Caco-2 (cell line): Measurements from ENCODE around the gene SMAD2. TPM values are rescaled to one million over a fixed set of nuclear protein-coding genes. Genes with fewer than 3 reads are reported as not detected.

Source experiments
- BruUV-seq: library from RNA; stranded (reverse); fragments of 400-500 nt; replicated peaks from 2 replicates; lab custom pipeline; 2021; lab: Mats Ljungman, UMichigan
- CTCF ChIA-PET: fragments of 300-600 bp; sonication (Branson Sonifier 250); formaldehyde crosslinking; loops from one replicate; lab custom pipeline; 2022; ENCODE audit warnings: antibody characterized with exemption; lab: Charles Lee
- POLR2A ChIA-PET: fragments of 300-600 bp; sonication (Branson Sonifier 250); formaldehyde crosslinking; loops from one replicate; lab custom pipeline; 2022; ENCODE audit warnings: antibody characterized with exemption; lab: Charles Lee
- DNase-seq, 2 experiments: peaks; one replicate each; pipeline versions ENCODE4 v3.0.0 to v3.0.0-alpha.2; 2020 to 2022
- H3K27me3 ChIP-seq: replicated peaks from 2 replicates; pipeline ENCODE4 v1.6.0; 2011; ENCODE audit warnings: low read length; ENCODE audit not compliant: control insufficient read depth, insufficient read depth
- H3K36me3 ChIP-seq: 2 replicates; pipeline ENCODE4 v1.5.1; 2011; ENCODE audit warnings: low read length; ENCODE audit not compliant: control insufficient read depth, insufficient read depth
- H3K4me1 ChIP-seq: fragments of 250-450 bp; sonication (Bioruptor Pico); 2 replicates; pipeline ENCODE4 v1.5.1; 2020; ENCODE audit warnings: mild to moderate bottlenecking
- H3K4me3 ChIP-seq: 2 replicates; pipeline ENCODE4 v1.5.1; 2011; ENCODE audit warnings: low read depth, mild to moderate bottlenecking, control low read depth, low read length
- H3K9me3 ChIP-seq: fragments of 250-450 bp; sonication (Bioruptor Pico); 2 replicates; pipeline ENCODE4 v1.5.1; 2020; ENCODE audit warnings: mild to moderate bottlenecking, moderate library complexity
- H3K27ac Mint-ChIP-seq: one replicate; pipeline ENCODE4 v1.8.0; 2022; ENCODE audit warnings: mixed read lengths; ENCODE audit not compliant: unreplicated experiment
- H3K27me3 Mint-ChIP-seq: one replicate; pipeline ENCODE4 v1.8.0; 2022; ENCODE audit warnings: mixed read lengths; ENCODE audit not compliant: insufficient read depth, unreplicated experiment
- H3K36me3 Mint-ChIP-seq: one replicate; pipeline ENCODE4 v1.8.0; 2022; ENCODE audit warnings: mild to moderate bottlenecking, mixed read lengths; ENCODE audit not compliant: insufficient read depth, unreplicated experiment
- H3K4me1 Mint-ChIP-seq: one replicate; pipeline ENCODE4 v1.8.0; 2022; ENCODE audit warnings: low read depth, mixed read lengths; ENCODE audit not compliant: unreplicated experiment
- H3K4me3 Mint-ChIP-seq: one replicate; pipeline ENCODE4 v1.8.0; 2022; ENCODE audit warnings: mild to moderate bottlenecking, moderate library complexity, mixed read lengths; ENCODE audit not compliant: unreplicated experiment
- H3K9me3 Mint-ChIP-seq: one replicate; pipeline ENCODE4 v1.8.0; 2022; ENCODE audit warnings: mixed read lengths; ENCODE audit not compliant: unreplicated experiment
- CTCF ChIP-seq, 2 experiments: fragments of 200-600 bp in 1 of 2; IDR thresholded peaks; 1 replicate in 1 of 2; 2 replicates in 1 of 2; pipeline versions ENCODE4 v1.5.1 to v1.8.0; 2011 to 2022; ENCODE audit warnings: antibody characterized with exemption in 1 of 2, control low read depth in 1 of 2, inconsistent platforms in 1 of 2, low read depth in 1 of 2, low read length in 1 of 2, mild to moderate bottlenecking in 1 of 2, moderate library complexity in 1 of 2; ENCODE audit not compliant: insufficient read depth in 1 of 2, severe bottlenecking in 1 of 2, unreplicated experiment in 1 of 2
- intact Hi-C: fragments of 100-400 bp; cut with micrococcal nuclease; formaldehyde crosslinking; loops from one replicate; pipeline ENCODE4 v1.10.0; 2022; ENCODE audit not compliant: unreplicated experiment
- total RNA-seq: library from RNA; stranded (reverse); gene quantifications from 2 replicates; pipeline ENCODE4 v1.2.3, GENCODE V29; 2022

Gene SMAD2
- total RNA-seq, 1 experiment from 2014 or later: 53.5 TPM

DNA sequence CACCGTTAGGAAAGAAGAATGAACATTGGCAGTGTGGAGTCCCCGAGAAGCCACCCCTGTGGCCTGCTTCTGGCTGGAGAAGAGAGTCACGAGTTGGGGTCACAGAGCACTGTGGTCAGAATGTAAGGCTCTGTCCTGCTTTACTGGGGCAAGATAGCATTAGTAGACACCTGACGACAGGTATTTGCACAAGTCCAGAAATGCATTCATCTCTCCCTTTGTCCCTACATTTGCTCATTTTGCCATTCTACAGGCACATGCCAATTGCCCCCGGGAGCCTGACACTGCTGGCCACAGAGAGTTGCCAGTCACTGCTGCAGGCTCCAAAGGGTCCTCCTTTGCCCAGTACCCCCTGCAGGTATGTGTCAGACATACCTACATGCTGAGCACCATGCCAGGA lies 133.3 kb downstream of the SMAD2 start:
- no peaks in the 10 kb centered on the region for H3K9me3 Mint-ChIP-seq
- Histone ChIP-seq H3K27me3 (no peaks in the 10 kb centered on the region), H3K4me1 (no peaks in the 10 kb centered on the region), H3K36me3 (no peaks in the 10 kb centered on the region), H3K4me3 (no peak overlapping the region), H3K9me3 (no peaks in the 10 kb centered on the region)
- ChIA-PET CTCF (no interaction called here), POLR2A (no interaction called here)
- H3K4me3 Mint-ChIP-seq: no peak overlapping the region
- no TSS peak for BruUV-seq
- peaks cover 5% of the 10 kb centered on the region for H3K27me3 Mint-ChIP-seq
- H3K36me3 Mint-ChIP-seq: no peaks in the 10 kb centered on the region
- DNase-seq: no peak
- no peak overlapping the region for H3K27ac Mint-ChIP-seq
- no peak for TF ChIP-seq CTCF (IDR thresholded peaks at IDR 0.05; ENCODE audit: insufficient read depth in 1 of 2, low read depth in 1 of 2, low read length in 1 of 2, severe bottlenecking in 1 of 2, unreplicated experiment in 1 of 2)
- intact Hi-C loops: no loop called here
- no peaks in the 10 kb centered on the region for H3K4me1 Mint-ChIP-seq

DNA sequence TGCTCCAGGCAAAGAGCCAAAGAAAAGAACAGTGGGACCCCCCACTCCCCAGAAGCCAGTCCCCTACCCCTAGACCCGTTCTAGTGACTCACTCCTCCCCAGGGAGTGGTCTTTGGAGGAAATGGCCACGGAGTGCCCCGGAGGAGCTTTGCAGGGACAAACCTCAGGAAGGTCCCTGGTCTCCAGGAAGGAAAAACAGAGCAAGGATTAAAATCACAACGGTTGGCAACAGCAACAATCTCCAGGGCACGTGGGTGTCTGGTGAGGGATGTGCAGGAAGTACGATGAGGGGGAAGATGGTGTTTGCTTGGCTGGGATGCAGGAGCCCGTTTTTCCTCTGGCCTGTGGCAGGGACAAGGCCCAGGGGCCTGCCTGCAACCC lies 135.0 kb downstream of the SMAD2 start:
- no peaks in the 10 kb centered on the region for H3K27me3 ChIP-seq
- H3K9me3 Mint-ChIP-seq: no peaks in the 10 kb centered on the region
- H3K4me3 Mint-ChIP-seq: no peak overlapping the region
- CTCF ChIA-PET: no interaction called here
- no peak overlapping the region for H3K27ac Mint-ChIP-seq
- H3K36me3 Mint-ChIP-seq: no peaks in the 10 kb centered on the region
- intact Hi-C loops: no loop called here
- POLR2A ChIA-PET: no interaction called here
- peaks cover 5% of the 10 kb centered on the region for H3K27me3 Mint-ChIP-seq
- no peaks in the 10 kb centered on the region for H3K9me3 ChIP-seq
- no peaks in the 10 kb centered on the region for H3K4me1 ChIP-seq
- H3K4me1 Mint-ChIP-seq: no peaks in the 10 kb centered on the region
- no peak for DNase-seq
- H3K4me3 ChIP-seq: no peak overlapping the region
- H3K36me3 ChIP-seq: no peaks in the 10 kb centered on the region
- BruUV-seq: no TSS peak
- TF ChIP-seq CTCF (IDR thresholded peaks at IDR 0.05; ENCODE audit: insufficient read depth in 1 of 2, low read depth in 1 of 2, low read length in 1 of 2, severe bottlenecking in 1 of 2, unreplicated experiment in 1 of 2): no peak

DNA sequence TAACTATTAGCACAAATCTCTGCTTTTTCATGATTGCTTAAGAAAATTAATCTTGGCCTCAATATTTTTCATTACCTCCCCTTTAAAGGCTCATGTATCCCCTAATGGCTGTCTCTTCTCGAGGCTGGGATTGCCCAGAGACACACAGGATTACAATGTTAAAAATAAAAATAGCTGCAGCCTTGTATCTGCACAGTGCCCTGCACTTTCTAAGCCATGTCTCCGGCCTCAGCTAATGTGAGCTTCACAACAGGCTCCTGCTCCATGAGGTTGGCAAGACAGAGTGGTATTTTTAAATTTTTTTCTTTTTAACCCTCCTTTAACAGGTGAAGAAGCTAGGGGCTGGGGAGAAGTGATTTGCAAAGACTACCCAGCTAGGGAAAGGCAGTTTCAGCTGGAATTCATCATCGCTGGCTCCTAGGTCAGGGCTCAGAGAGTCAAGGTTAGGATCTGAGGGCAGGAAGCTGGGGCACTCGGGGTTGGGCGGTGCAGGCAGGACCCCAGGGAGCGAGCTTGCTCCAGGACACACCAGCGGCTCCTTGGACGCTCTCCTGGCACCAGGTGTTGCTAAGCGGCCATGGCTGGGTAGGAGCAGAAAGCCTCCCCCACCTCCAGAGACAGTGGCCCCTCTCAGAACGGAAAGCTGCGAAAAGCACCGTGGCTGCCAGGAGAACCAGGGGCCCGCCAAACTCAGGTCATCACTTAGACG lies 135.6 kb downstream of the SMAD2 start:
- no peak overlapping the region for H3K4me3 ChIP-seq
- POLR2A ChIA-PET: no interaction called here
- no peak for TF ChIP-seq CTCF (IDR thresholded peaks at IDR 0.05; ENCODE audit: insufficient read depth in 1 of 2, low read depth in 1 of 2, low read length in 1 of 2, severe bottlenecking in 1 of 2, unreplicated experiment in 1 of 2)
- H3K9me3 ChIP-seq: no peaks in the 10 kb centered on the region
- H3K9me3 Mint-ChIP-seq: no peaks in the 10 kb centered on the region
- CTCF ChIA-PET: no interaction called here
- intact Hi-C loops: no loop called here
- peaks cover 5% of the 10 kb centered on the region for H3K27me3 Mint-ChIP-seq
- no peaks in the 10 kb centered on the region for H3K27me3 ChIP-seq
- no peaks in the 10 kb centered on the region for H3K4me1 ChIP-seq
- H3K27ac Mint-ChIP-seq: no peak overlapping the region
- DNase-seq: no peak
- H3K36me3 Mint-ChIP-seq: no peaks in the 10 kb centered on the region
- no TSS peak for BruUV-seq
- no peaks in the 10 kb centered on the region for H3K4me1 Mint-ChIP-seq
- no peaks in the 10 kb centered on the region for H3K36me3 ChIP-seq
- H3K4me3 Mint-ChIP-seq: no peak overlapping the region
